H1 (cell line): ENCODE results near the gene VSIG10L2. TPM values are rescaled to one million over a fixed set of nuclear protein-coding genes. Genes with fewer than 3 reads are reported as not detected.
A peak's percentile ranks its signal among the peaks of the same experiment; 100 is the strongest.

Experiments used
- CTCF ChIA-PET: fragments of 300-600 bp; sonication (Branson Sonifier 250); formaldehyde crosslinking; loops from one replicate; lab custom pipeline; 2021; ENCODE audit not compliant: partially characterized antibody; lab: Charles Lee
- POLR2A ChIA-PET: fragments of 300-600 bp; sonication (Branson Sonifier 250); formaldehyde crosslinking; loops from one replicate; lab custom pipeline; 2021; ENCODE audit warnings: inconsistent platforms; ENCODE audit not compliant: partially characterized antibody; lab: Charles Lee
- DNase-seq, 2 experiments: peaks; one replicate each; pipeline versions ENCODE4 v3.0.0 to v3.0.0-alpha.2; 2010 to 2022; ENCODE audit warnings: low spot score in 2 of 2, low read depth in 1 of 2, mixed read lengths in 1 of 2
- FAIRE-seq: peaks from 2 replicates; lab custom pipeline; 2011; peaks lifted over from hg19 to GRCh38; lab: Jason Lieb, UNC
- H2AFZ ChIP-seq: 2 replicates; pipeline ENCODE4 v1.8.1; 2012; ENCODE audit warnings: low read length, inconsistent platforms
- H2AK5ac ChIP-seq: 2 replicates; pipeline ENCODE4 v1.6.1; 2013; ENCODE audit warnings: low read depth, low read length
- H2BK120ac ChIP-seq: replicated peaks from 2 replicates; pipeline ENCODE3; 2013; ENCODE audit warnings: low read depth, low read length, inconsistent platforms
- H2BK12ac ChIP-seq: 2 replicates; pipeline ENCODE4 v1.6.1; 2013; ENCODE audit warnings: low read depth, low read length
- H2BK15ac ChIP-seq: 2 replicates; pipeline ENCODE4 v1.6.1; 2013; ENCODE audit warnings: low read length
- H2BK20ac ChIP-seq: 2 replicates; pipeline ENCODE4 v1.6.1; 2013; ENCODE audit warnings: low read length
- H2BK5ac ChIP-seq: 2 replicates; pipeline ENCODE4 v1.6.1; 2013; ENCODE audit warnings: low read depth, low read length
- H3K14ac ChIP-seq: 2 replicates; pipeline ENCODE4 v1.6.1; 2013; ENCODE audit warnings: inconsistent platforms; ENCODE audit not compliant: insufficient read length
- H3K18ac ChIP-seq: 2 replicates; pipeline ENCODE4 v1.6.1; 2013; ENCODE audit warnings: low read length; ENCODE audit errors: extremely low read depth
- H3K23ac ChIP-seq: 2 replicates; pipeline ENCODE4 v1.6.1; 2013; ENCODE audit warnings: inconsistent platforms; ENCODE audit not compliant: insufficient read length
- H3K23me2 ChIP-seq: 2 replicates; pipeline ENCODE4 v1.6.1; 2013; ENCODE audit warnings: low read depth, low read length
- H3K27ac ChIP-seq: 2 replicates; pipeline ENCODE4 v1.6.1; 2011; ENCODE audit warnings: low read depth, low read length, inconsistent platforms
- H3K27me3 ChIP-seq, 4 experiments: replicated peaks in 1 of 4; 1 replicate in 1 of 4; 2 replicates in 3 of 4; pipeline versions ENCODE4 v1.6.1 to v1.8.1; 2011 to 2013; ENCODE audit warnings: low read length in 3 of 4, mild to moderate bottlenecking in 3 of 4, inconsistent platforms in 2 of 4, mixed read lengths in 2 of 4, moderate library complexity in 1 of 4; ENCODE audit not compliant: control insufficient read depth in 3 of 4, insufficient read depth in 3 of 4; ENCODE audit errors: extremely low read depth in 1 of 4
- H3K36me3 ChIP-seq, 4 experiments: 2 replicates each; pipeline versions ENCODE4 v1.6.1 to v1.8.1; 2011 to 2013; ENCODE audit warnings: mild to moderate bottlenecking in 4 of 4, low read length in 3 of 4, moderate library complexity in 2 of 4, control low read depth in 1 of 4, inconsistent platforms in 1 of 4; ENCODE audit not compliant: insufficient read depth in 4 of 4, control insufficient read depth in 2 of 4
- H3K4ac ChIP-seq: replicated peaks from 2 replicates; pipeline ENCODE3; 2013; ENCODE audit warnings: low read length, low read depth, mixed read lengths, inconsistent platforms; ENCODE audit not compliant: insufficient read length
- H3K4me1 ChIP-seq, 4 experiments: replicated peaks in 1 of 4; 1 replicate in 1 of 4; 2 replicates in 3 of 4; pipeline versions ENCODE4 v1.6.1 to v1.8.1; 2011 to 2013; ENCODE audit warnings: low read length in 3 of 4, inconsistent platforms in 2 of 4, mixed read lengths in 1 of 4; ENCODE audit not compliant: insufficient read depth in 4 of 4, control insufficient read depth in 3 of 4
- H3K4me2 ChIP-seq, 2 experiments: 2 replicates each; pipeline versions ENCODE4 v1.6.1 to v1.8.1; 2011 to 2013; ENCODE audit warnings: low read depth in 2 of 2, low read length in 2 of 2, control low read depth in 1 of 2, inconsistent platforms in 1 of 2, mild to moderate bottlenecking in 1 of 2; ENCODE audit not compliant: insufficient read depth in 1 of 2
- H3K4me3 ChIP-seq, 4 experiments: fragments of 200-600, 300-600 bp in 1 of 4; sonication (generic), shearing (Covaris generic), sonication (Bioruptor Twin) in 1 of 4; 2 replicates each; pipeline versions ENCODE4 v1.5.1 to v1.8.1; 2011 to 2016; ENCODE audit warnings: low read length in 4 of 4, low read depth in 3 of 4, control low read depth in 2 of 4, inconsistent platforms in 2 of 4, mild to moderate bottlenecking in 2 of 4, mixed read lengths in 1 of 4, moderate library complexity in 1 of 4; ENCODE audit not compliant: insufficient read depth in 2 of 4; ENCODE audit errors: extremely low read depth in 1 of 4
- H3K56ac ChIP-seq: replicated peaks from 2 replicates; pipeline ENCODE3; 2013; ENCODE audit warnings: low read depth, mild to moderate bottlenecking, mixed read lengths, low read length, inconsistent platforms; ENCODE audit not compliant: insufficient read length
- H3K79me1 ChIP-seq: 2 replicates; pipeline ENCODE4 v1.6.1; 2013; ENCODE audit warnings: low read depth, low read length, control low read depth
- H3K79me2 ChIP-seq, 2 experiments: 2 replicates each; pipeline versions ENCODE4 v1.6.1 to v1.8.1; 2012 to 2013; ENCODE audit warnings: low read length in 2 of 2, mild to moderate bottlenecking in 2 of 2, inconsistent platforms in 1 of 2; ENCODE audit not compliant: insufficient read depth in 2 of 2, control insufficient read depth in 1 of 2
- H3K9ac ChIP-seq, 4 experiments: replicated peaks in 1 of 4; 1 replicate in 1 of 4; 2 replicates in 3 of 4; pipeline versions ENCODE4 v1.6.1 to v1.8.1; 2011 to 2013; ENCODE audit warnings: low read depth in 3 of 4, low read length in 3 of 4, control low read depth in 2 of 4, mild to moderate bottlenecking in 2 of 4, moderate library complexity in 2 of 4, inconsistent platforms in 1 of 4; ENCODE audit errors: extremely low read depth in 1 of 4
- H3K9me3 ChIP-seq, 2 experiments: 2 replicates each; pipeline versions ENCODE4 v1.6.1 to v1.8.1; 2012 to 2013; ENCODE audit warnings: mild to moderate bottlenecking in 2 of 2, moderate library complexity in 2 of 2, control low read depth in 1 of 2, inconsistent platforms in 1 of 2, low read depth in 1 of 2, low read length in 1 of 2, mixed read lengths in 1 of 2; ENCODE audit not compliant: insufficient read depth in 2 of 2
- H4K20me1 ChIP-seq, 2 experiments: replicated peaks in 1 of 2; 2 replicates each; pipeline versions ENCODE3 to v1.8.1; 2011 to 2013; ENCODE audit warnings: inconsistent platforms in 2 of 2, low read length in 2 of 2, mild to moderate bottlenecking in 1 of 2; ENCODE audit not compliant: insufficient read depth in 2 of 2, control insufficient read depth in 1 of 2
- H4K5ac ChIP-seq: 2 replicates; pipeline ENCODE4 v1.6.1; 2013; ENCODE audit warnings: low read length, low read depth, mixed read lengths, inconsistent platforms; ENCODE audit not compliant: insufficient read length
- H4K8ac ChIP-seq: 2 replicates; pipeline ENCODE4 v1.8.0; 2013; ENCODE audit warnings: mild to moderate bottlenecking, moderate library complexity, low read length, inconsistent platforms; ENCODE audit not compliant: insufficient read depth; ENCODE audit errors: extremely low read depth
- H4K91ac ChIP-seq: replicated peaks from 2 replicates; pipeline ENCODE3; 2013; ENCODE audit warnings: low read length, mixed read lengths, inconsistent platforms; ENCODE audit not compliant: insufficient read length
- ATF3 ChIP-seq: IDR thresholded peaks from 2 replicates; pipeline ENCODE4 v1.6.1; 2011; ENCODE audit warnings: low read depth, mild to moderate bottlenecking, low read length; ENCODE audit not compliant: insufficient read depth
- E2F6 ChIP-seq: IDR thresholded peaks from 2 replicates; pipeline ENCODE4 v1.6.1; 2012; ENCODE audit warnings: inconsistent platforms
- SIX5 ChIP-seq: IDR thresholded peaks from 2 replicates; pipeline ENCODE4 v1.6.1; 2011; ENCODE audit warnings: mild to moderate bottlenecking, low read depth, low read length
- SP2 ChIP-seq: IDR thresholded peaks from 2 replicates; pipeline ENCODE4 v1.6.1; 2012; ENCODE audit warnings: mild to moderate bottlenecking, low read length, inconsistent platforms
- TCF12 ChIP-seq: IDR thresholded peaks from 2 replicates; pipeline ENCODE4 v1.6.1; 2011; ENCODE audit warnings: low read depth, mild to moderate bottlenecking, low read length
- WGBS, 2 experiments: shearing (Covaris generic) in 1 of 2; methylation state at CpG; one replicate each; pipeline versions ENCODE4 v1.1.6 to v1.1.7; 2013 to 2015; ENCODE audit warnings: low lambda C conversion rate in 2 of 2, mixed read lengths in 2 of 2, inconsistent platforms in 1 of 2, low coverage in 1 of 2, missing lambda C conversion rate in 1 of 2; ENCODE audit not compliant: insufficient replicate concordance in 2 of 2, insufficient coverage in 1 of 2, insufficient read length in 1 of 2; ENCODE audit errors: extremely low coverage in 1 of 2, missing lambda C conversion rate in 1 of 2; 5-methylcytosine and 5-hydroxymethylcytosine counted together
- polyA plus RNA-seq, 7 experiments: library from polyadenylated mRNA; depleted of rRNA in 3 of 7; stranded (reverse) in 5 of 7; unstranded in 2 of 7; fragments of >200 nt in 5 of 7; fragments of 200-250 nt in 2 of 7; gene quantifications; 1 replicate in 5 of 7; 2 replicates in 1 of 7; 4 replicates in 1 of 7; pipeline versions ENCODE4 v1.2.1 to v1.2.3, GENCODE V29; 2011 to 2013; ENCODE audit warnings: missing spikeins in 2 of 7, mixed read lengths in 2 of 7
- total RNA-seq: library from RNA; stranded (reverse); fragmentation: NEBNext Ultra II Directional; extraction: Animal tissue kit (Norgen Biotek cat#: 25700); gene quantifications from 2 replicates; pipeline ENCODE4 v1.2.1, GENCODE V29; 2021

The VSIG10L2 gene
- total and polyA plus RNA-seq, 2 of the 8 experiments (the other 6 are each of a cell fraction or from before 2014, with no cell fraction given), result not detected

- TF ChIP-seq ATF3 (no peak), TCF12 (no peak), SIX5 (no peak), E2F6 (no peak), SP2 (no peak)
- Histone ChIP-seq H3K18ac (no peak overlapping the region), H3K27ac (no peak overlapping the region), H3K4me1 (no peaks in the 10 kb centered on the region), H3K27me3 (no peaks in the 10 kb centered on the region), H3K9ac (0 out of 7 replicates have a peak overlapping the region, but pooled peaks of 1 of the 4 experiments have one; percentile 31), H3K4me2 (no peak overlapping the region), H4K5ac (no peak overlapping the region), H2BK20ac (no peak overlapping the region), H3K23ac (no peak overlapping the region), H3K4me3 (no peak overlapping the region), H3K36me3 (peaks cover 0 to 16% (median 4%) of the 10 kb centered on the region in 4 experiments; a peak in 4 of 8 replicates), H3K79me1 (no peaks in the 10 kb centered on the region; the same call in 1 of the 2 replicates), H2BK5ac (no peak overlapping the region), H3K56ac (no peak overlapping the region), H4K91ac (no peak overlapping the region), H3K9me3 (0 out of 4 replicates have a peak, but pooled peaks cover 0 to under 1% of the 10 kb centered on the region in 2 experiments), H2BK12ac (no peak overlapping the region), H2BK15ac (no peak overlapping the region), H4K20me1 (no peaks in the 10 kb centered on the region), H2AFZ (no peak overlapping the region), H4K8ac (no peak overlapping the region), H3K23me2 (no peaks in the 10 kb centered on the region), H2AK5ac (no peak overlapping the region), H3K4ac (no peak overlapping the region), H3K79me2 (no peaks in the 10 kb centered on the region), H2BK120ac (no peak overlapping the region), H3K14ac (no peak overlapping the region)
- WGBS, 2 experiments, result 92% methylated on average over 14 of the region's 14 CpGs; no CpG with 5 or more reads in 1 of the 2 experiments
- CTCF ChIA-PET, result interaction anchor here (1.1 to 9.1 kb wide), 6 partner anchors 10 to 232 kb away, joined by 3 to 65 read pairs (median 4); partner anchors contain the start of gene VSIG10L2
- DNase-seq (no peak), FAIRE-seq (no peak)
- POLR2A ChIA-PET, result no interaction called here
Measured at GRCh38 chr11:125957618-125958332, 11.9 kb downstream of the VSIG10L2 start.
